Lung (tissue), 12 donors: ENCODE results near the gene PIAS2. TPM values are rescaled to one million over a fixed set of nuclear protein-coding genes. Genes with fewer than 3 reads are reported as not detected.

Source experiments
- ATAC-seq: fragments of 200-7000 bp; cut with Tn5 transposase; one replicate; pipeline ENCODE4 v1.9.1; 2020; ENCODE audit warnings: moderate number of reproducible peaks; ENCODE audit not compliant: insufficient read depth, low FRiP score
- DNase-seq, 3 donors: peaks; one replicate each; pipeline ENCODE4 v3.0.0-alpha.2; 2013 to 2017
- H3K27ac ChIP-seq, 2 donors: one replicate each; pipeline ENCODE4 v1.5.1; 2013; ENCODE audit warnings: mild to moderate bottlenecking in 2 of 2, moderate library complexity in 2 of 2, control low read depth in 1 of 2, inconsistent platforms in 1 of 2, low read depth in 1 of 2, low read length in 1 of 2
- H3K27me3 ChIP-seq, 3 donors: one replicate each; pipeline ENCODE4 v1.5.1; 2013; ENCODE audit warnings: low read length in 2 of 3; ENCODE audit not compliant: control insufficient read depth in 3 of 3, insufficient read depth in 3 of 3
- H3K36me3 ChIP-seq, 4 donors: one replicate each; pipeline ENCODE4 v1.5.1; 2013; ENCODE audit warnings: low read length in 4 of 4, mild to moderate bottlenecking in 1 of 4, moderate library complexity in 1 of 4; ENCODE audit not compliant: control insufficient read depth in 4 of 4, insufficient read depth in 4 of 4
- H3K4me1 ChIP-seq, 5 donors: one replicate each; pipeline ENCODE4 v1.5.1; 2013; ENCODE audit warnings: low read length in 5 of 5, mild to moderate bottlenecking in 2 of 5, moderate library complexity in 1 of 5; ENCODE audit not compliant: control insufficient read depth in 5 of 5, insufficient read depth in 5 of 5
- H3K4me3 ChIP-seq: one replicate; pipeline ENCODE4 v1.5.1; 2013; ENCODE audit warnings: mild to moderate bottlenecking, control low read depth, moderate library complexity
- H3K9ac ChIP-seq, 2 donors: one replicate each; pipeline ENCODE4 v1.5.1; 2013; ENCODE audit warnings: low read length in 2 of 2, control low read depth in 1 of 2; ENCODE audit not compliant: insufficient read depth in 1 of 2
- H3K9me3 ChIP-seq, 4 donors: one replicate each; pipeline ENCODE4 v1.5.1; 2013; ENCODE audit warnings: low read length in 3 of 4, mild to moderate bottlenecking in 1 of 4, moderate library complexity in 1 of 4; ENCODE audit not compliant: control insufficient read depth in 4 of 4, insufficient read depth in 3 of 4
- CTCF ChIP-seq: IDR thresholded peaks from 2 replicates; pipeline ENCODE4 v1.5.1; 2012; ENCODE audit warnings: mild to moderate bottlenecking; ENCODE audit errors: control extremely low read depth, extremely low read depth
- WGBS, 2 donors: extraction: QIAGEN DNeasy Blood & Tissue Kit; methylation state at CpG; one replicate each; pipeline ENCODE4 v1.1.7; 2013; 5-methylcytosine and 5-hydroxymethylcytosine counted together
- polyA plus RNA-seq, 2 donors: library from polyadenylated mRNA; stranded (reverse); fragments of 200-250 nt; gene quantifications; one replicate each; pipeline ENCODE4 v1.2.1, GENCODE V29; 2013
- total RNA-seq, 2 donors: library from RNA; depleted of rRNA in 1 of 2; stranded (reverse); fragments of >200 nt in 1 of 2; gene quantifications; one replicate each; pipeline ENCODE4 v1.2.1, GENCODE V29; 2014 to 2021
- donor health status: control.
- donor health status: control.
- donor health status: Bipolar disorder and iron deficiency.
- donor health status: healthy.
- donor health status: DM: yes; HTN: yes; CAD: no.

Gene PIAS2
- total and polyA plus RNA-seq, 4 donors = 4.2 to 47.6 (median 18.0) TPM

- ATAC-seq (peak; percentile 47), DNase-seq (no peak)
- peaks cover 0 to 5% (median 0%) of the 10 kb centered on the region in 5 donors for H3K4me1 ChIP-seq
- no peak overlapping the region for H3K9ac ChIP-seq
- WGBS, 2 donors = 91 to 97% methylated on average over 1 of the region's 1 CpG
- H3K27me3 ChIP-seq = no peaks in the 10 kb centered on the region
- H3K27ac ChIP-seq = no peak overlapping the region
- no peak for TF ChIP-seq CTCF
- H3K4me3 ChIP-seq = no peak overlapping the region
- no peaks in the 10 kb centered on the region for H3K36me3 ChIP-seq
- no peaks in the 10 kb centered on the region for H3K9me3 ChIP-seq
Measured at GRCh38 chr18:46939337-46939963, 22.1 kb upstream of the PIAS2 start.

DNA sequence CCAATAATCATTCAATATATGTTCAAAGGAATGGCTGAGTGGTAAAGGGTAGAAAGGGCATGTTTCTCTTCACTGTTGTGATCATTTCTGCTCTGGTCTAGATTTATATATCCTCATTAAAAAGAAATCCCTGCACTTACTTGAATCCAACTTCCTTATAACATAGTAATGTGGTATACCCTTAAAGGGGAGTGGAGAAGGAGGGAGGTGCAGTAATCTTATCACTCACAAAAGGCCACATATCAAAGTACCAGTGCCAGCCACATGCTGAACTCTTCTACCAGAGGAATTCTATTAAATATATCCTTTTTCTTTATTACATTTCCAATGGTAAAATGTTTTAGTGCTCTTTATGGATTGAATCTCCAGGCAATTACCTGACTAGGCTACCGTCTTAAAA lies 3.3 kb upstream of the PIAS2 start:
- Histone ChIP-seq H3K9ac (no peak overlapping the region), H3K27ac (no peak overlapping the region), H3K36me3 (no peaks in the 10 kb centered on the region), H3K4me3 (no peak overlapping the region), H3K4me1 (peaks cover 0 to 15% (median 0%) of the 10 kb centered on the region in 5 donors), H3K9me3 (no peaks in the 10 kb centered on the region), H3K27me3 (no peaks in the 10 kb centered on the region)
- DNase-seq = no peak
- WGBS, 2 donors = 90 to 95% methylated on average over 1 of the region's 1 CpG
- ATAC-seq = no peak
- no peak for TF ChIP-seq CTCF

DNA sequence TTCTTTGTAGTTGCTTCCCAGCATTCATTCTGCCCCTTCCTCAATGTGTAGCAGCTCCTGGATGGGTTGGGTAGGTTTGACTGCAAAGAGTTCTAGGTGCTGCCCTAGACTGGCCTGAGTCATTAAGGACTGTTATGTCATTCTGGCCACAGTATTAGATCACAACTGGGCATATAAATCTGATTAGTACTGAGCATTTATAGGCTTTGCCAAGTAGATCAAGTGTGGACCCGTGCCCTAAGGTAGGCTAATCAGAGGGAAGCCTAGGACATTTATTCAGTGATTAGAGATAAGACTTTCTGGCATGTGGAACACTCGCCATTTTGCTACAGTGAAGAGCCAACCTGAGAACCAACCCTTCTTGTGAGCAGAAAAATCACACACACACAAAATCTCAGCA lies 2.8 kb upstream of the PIAS2 start:
- no peaks in the 10 kb centered on the region for H3K27me3 ChIP-seq
- H3K9me3 ChIP-seq = no peaks in the 10 kb centered on the region
- H3K9ac ChIP-seq = no peak overlapping the region
- TF ChIP-seq CTCF = no peak
- H3K36me3 ChIP-seq = no peaks in the 10 kb centered on the region
- H3K27ac ChIP-seq = no peak overlapping the region
- H3K4me3 ChIP-seq = no peak overlapping the region
- DNase-seq (no peak), ATAC-seq (no peak)
- 89 to 92% methylated on average over 2 of the region's 2 CpGs for whole genome bisulfite sequencing, 2 donors
- peaks cover 0 to 20% (median 0%) of the 10 kb centered on the region in 5 donors for H3K4me1 ChIP-seq
